GM12873 (cell line): Measurements from ENCODE around the gene RFT1.
A peak's percentile ranks its signal among the peaks of the same experiment; 100 is the strongest.

ENCODE experiments used
- TF ChIP-seq, protein P1 (sequence below): IDR thresholded peaks from 2 replicates; pipeline ENCODE4 v1.5.1; 2012; ENCODE audit warnings: low read depth, mild to moderate bottlenecking, moderate library complexity, low read length, control low read depth; ENCODE audit not compliant: insufficient read depth; ENCODE audit errors: missing control alignments

RFT1 gene, protein sequence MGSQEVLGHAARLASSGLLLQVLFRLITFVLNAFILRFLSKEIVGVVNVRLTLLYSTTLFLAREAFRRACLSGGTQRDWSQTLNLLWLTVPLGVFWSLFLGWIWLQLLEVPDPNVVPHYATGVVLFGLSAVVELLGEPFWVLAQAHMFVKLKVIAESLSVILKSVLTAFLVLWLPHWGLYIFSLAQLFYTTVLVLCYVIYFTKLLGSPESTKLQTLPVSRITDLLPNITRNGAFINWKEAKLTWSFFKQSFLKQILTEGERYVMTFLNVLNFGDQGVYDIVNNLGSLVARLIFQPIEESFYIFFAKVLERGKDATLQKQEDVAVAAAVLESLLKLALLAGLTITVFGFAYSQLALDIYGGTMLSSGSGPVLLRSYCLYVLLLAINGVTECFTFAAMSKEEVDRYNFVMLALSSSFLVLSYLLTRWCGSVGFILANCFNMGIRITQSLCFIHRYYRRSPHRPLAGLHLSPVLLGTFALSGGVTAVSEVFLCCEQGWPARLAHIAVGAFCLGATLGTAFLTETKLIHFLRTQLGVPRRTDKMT

DNA sequence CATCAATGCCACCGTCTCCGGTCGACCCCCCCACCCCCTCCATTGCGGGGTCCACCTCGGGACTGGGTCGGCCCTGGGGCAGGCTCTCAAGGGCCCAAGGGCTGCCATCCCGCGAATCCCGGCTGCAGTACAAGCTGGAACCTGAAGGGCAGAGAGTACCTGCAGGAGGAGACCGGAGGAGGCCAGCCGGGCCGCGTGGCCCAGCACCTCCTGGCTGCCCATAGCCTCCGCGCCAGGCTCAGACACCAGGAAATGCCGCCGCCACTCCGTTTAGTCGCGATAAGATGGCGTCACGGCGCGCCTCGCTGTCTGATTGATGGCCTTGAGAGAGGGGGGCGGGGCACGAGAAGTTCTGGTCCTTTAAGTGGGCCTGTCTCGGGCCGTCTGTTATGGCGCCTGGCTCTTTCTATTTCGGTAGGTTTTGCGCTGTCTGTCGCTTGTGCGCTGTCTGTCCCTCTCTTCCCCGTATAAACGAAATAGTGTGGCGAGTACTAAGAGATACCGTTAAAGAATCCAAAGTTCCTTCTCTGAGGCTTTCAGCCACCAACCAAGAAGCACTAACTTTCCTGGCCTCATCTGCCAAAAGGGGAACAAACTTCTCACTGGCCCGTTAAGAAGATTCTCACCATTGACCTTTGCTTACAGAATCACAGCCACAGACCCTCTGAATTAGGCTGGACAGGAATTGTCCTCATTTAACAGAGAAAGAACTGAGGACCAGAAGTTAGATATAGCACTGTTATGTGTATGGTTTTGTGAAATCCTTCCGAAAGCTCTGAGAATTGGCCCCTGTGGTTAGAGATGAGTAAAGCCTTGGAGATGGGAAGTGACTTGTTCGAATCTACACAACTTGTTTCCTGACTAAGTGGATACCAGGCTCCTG lies at the start of gene RFT1:
Gene RFT1 (minus strand): TSS at position 257 of the 883 bp plus-strand sequence. CDS start 35 bp downstream, at position 222.
- TF ChIP-seq, protein P1, sequence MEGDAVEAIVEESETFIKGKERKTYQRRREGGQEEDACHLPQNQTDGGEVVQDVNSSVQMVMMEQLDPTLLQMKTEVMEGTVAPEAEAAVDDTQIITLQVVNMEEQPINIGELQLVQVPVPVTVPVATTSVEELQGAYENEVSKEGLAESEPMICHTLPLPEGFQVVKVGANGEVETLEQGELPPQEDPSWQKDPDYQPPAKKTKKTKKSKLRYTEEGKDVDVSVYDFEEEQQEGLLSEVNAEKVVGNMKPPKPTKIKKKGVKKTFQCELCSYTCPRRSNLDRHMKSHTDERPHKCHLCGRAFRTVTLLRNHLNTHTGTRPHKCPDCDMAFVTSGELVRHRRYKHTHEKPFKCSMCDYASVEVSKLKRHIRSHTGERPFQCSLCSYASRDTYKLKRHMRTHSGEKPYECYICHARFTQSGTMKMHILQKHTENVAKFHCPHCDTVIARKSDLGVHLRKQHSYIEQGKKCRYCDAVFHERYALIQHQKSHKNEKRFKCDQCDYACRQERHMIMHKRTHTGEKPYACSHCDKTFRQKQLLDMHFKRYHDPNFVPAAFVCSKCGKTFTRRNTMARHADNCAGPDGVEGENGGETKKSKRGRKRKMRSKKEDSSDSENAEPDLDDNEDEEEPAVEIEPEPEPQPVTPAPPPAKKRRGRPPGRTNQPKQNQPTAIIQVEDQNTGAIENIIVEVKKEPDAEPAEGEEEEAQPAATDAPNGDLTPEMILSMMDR: no peak

DNA sequence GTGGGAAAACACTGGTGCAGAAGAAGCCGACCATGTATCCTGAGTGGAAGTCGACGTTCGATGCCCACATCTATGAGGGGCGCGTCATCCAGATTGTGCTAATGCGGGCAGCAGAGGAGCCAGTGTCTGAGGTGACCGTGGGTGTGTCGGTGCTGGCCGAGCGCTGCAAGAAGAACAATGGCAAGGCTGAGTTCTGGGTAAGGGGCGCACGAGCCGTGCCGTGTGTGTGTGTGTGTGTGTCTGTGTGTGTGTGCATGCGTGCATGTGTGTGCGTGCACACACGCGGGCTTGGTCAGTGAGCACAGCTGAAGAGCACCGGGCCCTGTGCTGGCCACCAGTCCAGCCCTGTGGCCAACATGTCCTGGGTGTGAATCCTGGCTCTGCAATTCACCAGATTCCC lies 49.3 kb upstream of the RFT1 start:
- TF ChIP-seq, protein P1: no peak

DNA sequence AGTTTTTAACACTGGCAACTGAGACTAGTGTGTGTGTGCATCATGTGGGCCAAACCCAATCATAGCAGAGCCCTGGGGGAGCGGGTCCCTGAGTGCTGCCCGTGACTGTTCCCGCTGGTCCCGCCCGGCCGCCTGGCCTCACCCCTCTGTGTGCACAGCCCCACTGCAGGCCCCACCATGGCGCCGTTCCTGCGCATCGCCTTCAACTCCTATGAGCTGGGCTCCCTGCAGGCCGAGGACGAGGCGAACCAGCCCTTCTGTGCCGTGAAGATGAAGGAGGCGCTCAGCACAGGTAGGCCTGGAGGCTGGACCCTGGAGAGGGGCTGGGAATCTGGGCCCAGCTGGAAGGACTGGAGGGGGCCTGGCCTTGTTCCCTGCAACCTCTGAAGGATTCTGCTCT lies 48.0 kb upstream of the RFT1 start:
- TF ChIP-seq, protein P1: no peak

DNA sequence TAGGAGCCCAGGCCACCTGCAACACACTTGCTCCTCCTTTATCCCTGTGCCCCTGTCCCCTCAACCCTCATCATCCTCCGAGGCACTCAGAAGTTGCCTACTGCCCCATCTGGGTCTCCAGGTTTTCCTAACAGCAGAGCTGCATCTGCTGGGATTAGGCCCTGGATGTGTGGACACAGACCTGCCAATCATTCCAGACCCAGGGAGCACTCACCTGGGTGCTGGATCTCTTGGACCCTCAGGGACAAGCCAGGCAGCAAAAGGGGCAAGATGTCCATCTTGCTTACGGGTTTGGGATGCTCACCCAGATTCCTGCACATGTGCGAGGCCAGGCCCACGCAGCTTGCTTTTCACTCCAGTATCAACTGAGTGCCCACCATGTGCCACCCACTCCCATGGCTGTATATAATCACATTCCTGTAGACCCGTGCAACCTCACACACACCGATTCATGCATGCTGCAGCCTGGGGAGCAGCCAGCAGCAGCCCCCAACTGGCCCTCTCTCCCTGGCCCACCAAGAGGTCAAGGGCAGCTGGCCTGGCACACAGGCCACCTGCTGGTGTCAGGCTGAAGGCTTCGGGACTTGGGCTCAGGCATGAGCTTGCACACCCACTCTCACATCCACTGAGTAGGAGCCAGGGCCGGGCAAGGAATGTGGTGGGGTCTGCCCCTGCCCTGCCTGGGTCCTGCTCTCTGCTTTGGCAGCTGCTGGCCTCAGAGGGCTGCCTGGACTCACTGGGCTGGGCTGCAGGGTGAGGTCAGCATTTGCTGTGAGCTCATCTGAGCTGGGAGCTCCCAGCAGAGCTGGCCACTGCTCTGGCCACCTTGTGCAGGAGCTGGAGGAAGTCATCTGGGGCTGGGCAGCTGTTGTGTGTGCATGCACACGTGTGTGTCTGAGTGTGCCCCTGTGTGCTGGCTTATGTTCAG lies 45.6 kb upstream of the RFT1 start:
- TF ChIP-seq, protein P1: no peak

DNA sequence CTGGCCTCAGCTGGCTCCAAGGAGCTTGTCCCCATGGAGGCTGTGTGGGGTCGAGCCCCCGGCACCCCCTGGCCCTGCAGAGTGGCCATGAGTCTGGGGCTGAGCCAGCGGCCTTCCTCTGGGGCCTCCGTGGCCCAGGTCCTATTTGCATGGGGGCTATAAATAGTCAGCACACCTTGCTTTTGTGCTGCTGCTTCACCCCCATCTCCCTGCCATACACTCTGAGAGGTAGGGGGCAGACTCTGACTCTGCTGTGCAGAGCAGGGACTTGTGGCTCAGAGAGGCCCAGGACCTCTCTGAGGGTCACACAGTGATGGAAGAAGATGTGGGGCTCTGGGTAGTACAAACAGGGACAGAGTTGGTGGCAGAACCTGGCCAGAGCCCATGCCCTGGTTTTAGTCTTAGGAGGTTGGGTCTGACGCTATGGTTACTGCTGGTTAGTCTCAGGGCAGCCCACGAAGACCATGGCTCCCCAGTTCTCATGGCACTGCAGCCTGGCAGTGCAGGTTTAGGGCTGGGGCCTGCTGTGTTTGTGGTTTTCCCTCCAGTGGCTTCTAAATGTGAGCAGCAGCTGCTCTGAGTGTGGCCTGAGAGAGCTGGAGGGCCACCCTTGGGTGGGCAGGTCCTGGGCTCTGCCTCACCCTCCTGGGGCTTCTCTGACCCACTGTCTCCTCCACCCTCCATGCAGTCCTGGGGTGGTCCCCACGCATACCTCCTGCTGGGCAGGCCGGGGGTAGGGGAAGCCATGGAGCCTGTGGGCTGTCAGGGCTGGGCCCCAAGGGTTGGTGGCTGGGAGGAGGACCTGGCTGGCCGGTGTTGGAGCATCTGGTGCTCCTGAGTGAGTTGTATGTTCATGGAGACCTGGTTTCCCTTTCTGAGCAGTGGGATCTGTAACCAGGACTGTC lies 44.4 kb upstream of the RFT1 start:
- TF ChIP-seq, protein P1: peak; percentile 56

DNA sequence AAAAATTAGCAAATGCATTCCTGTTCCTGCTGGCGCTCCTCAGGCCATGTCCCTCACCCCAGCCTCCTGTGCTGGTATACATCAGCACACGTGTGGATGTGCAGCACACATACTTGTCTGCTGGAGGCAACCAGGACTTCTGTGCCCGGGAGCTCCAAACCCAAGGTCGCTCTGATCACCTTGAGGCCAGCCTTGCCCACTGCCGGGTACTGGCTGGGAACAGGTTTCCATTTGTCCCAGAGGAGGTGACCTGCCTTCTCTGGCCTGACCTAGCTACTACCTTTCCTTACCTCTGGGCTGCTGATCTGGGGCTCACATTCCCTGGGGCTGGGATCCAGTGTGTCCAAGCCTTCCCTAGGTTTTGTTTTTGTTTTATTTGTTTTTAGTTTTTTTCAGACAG lies 42.9 kb upstream of the RFT1 start:
- TF ChIP-seq, protein P1: no peak
